ENCODE results near the gene INTS4. TPM values are rescaled to one million over a fixed set of nuclear protein-coding genes. Genes with fewer than 3 reads are reported as not detected.

The INTS4 gene
- total and polyA plus RNA-seq, 2 of the 4 experiments (the other 2 are of a cell fraction): 24.0 to 52.5 TPM

DNA sequence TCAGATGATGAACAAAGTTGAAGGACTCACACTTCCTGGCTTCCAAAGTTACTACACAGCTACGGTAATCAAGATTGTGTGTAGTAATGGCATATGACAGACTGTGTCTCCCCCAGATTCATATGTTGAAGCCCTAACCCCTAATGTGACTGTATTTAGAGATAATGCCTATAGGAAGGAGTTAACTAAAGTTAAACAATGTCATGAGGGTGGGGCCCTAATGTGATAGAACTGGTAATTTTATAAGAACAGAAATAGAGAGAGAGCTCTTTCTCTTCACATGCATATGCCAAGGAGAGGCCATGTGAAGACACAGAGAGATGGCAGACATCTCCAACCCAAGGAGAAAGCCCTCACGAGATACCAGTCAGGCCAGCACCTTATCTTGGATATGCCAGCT is 165.5 kb downstream of the INTS4 start:
- no peak overlapping the region for H4K8ac ChIP-seq (ENCODE audit: low read depth in 2 of 2, low read length in 2 of 2)
- no peak overlapping the region for H3K4me3 ChIP-seq (ENCODE audit: insufficient read depth, low read depth, low read length)
- peaks cover 7 to 9% of the 10 kb centered on the region in 2 experiments for H3K79me1 ChIP-seq (ENCODE audit: low read depth in 1 of 2, low read length in 2 of 2)
- H4K91ac ChIP-seq (ENCODE audit: insufficient read depth, low read depth, low read length): no peak overlapping the region
- ChIA-PET POLR2A (ENCODE audit: unreplicated experiment) (no interaction called here), CTCF (no interaction called here)
- H3K23ac ChIP-seq (ENCODE audit: low read depth, low read length): no peak overlapping the region
- no peak overlapping the region for H4K5ac ChIP-seq (ENCODE audit: low read depth, low read length)
- no peak overlapping the region for H2BK15ac ChIP-seq (ENCODE audit: low read depth, low read length)
- no peak overlapping the region for H2AK9ac ChIP-seq (replicated peaks; ENCODE audit: low read depth, low read length, poor library complexity)
- no peak overlapping the region for H3K27ac ChIP-seq (ENCODE audit: insufficient read depth, low read length)
- H3K9ac ChIP-seq (ENCODE audit: low read depth, low read length): no peak overlapping the region
- no peak overlapping the region for H3K4ac ChIP-seq (ENCODE audit: low read depth, low read length)
- H2BK5ac ChIP-seq (ENCODE audit: low read depth, low read length, poor library complexity, severe bottlenecking): no peak overlapping the region
- intact Hi-C loops (cut with micrococcal nuclease): no loop called here
- no peak overlapping the region for H3K56ac ChIP-seq (ENCODE audit: extremely low read depth, insufficient read depth, low read length)
- H2BK20ac ChIP-seq (ENCODE audit: low read depth, low read length): no peak overlapping the region
- H3K9me3 ChIP-seq (ENCODE audit: control insufficient read depth, insufficient read depth, low read length): no peaks in the 10 kb centered on the region; the same call in 1 of the 2 replicates
- H3K36me3 ChIP-seq (ENCODE audit: control insufficient read depth, insufficient read depth, low read length): peaks cover 2% of the 10 kb centered on the region; the same call in 1 of the 2 replicates
- ATAC-seq (ENCODE audit: low read depth): no peak
- H2AK5ac ChIP-seq (ENCODE audit: low read depth, low read length): no peak overlapping the region
- no peaks in the 10 kb centered on the region for H4K20me1 ChIP-seq (ENCODE audit: insufficient read depth, low read length)
- H3K9me1 ChIP-seq (ENCODE audit: insufficient read depth, low read length): no peaks in the 10 kb centered on the region
- H3K4me2 ChIP-seq (ENCODE audit: low read depth, low read length): no peak overlapping the region
- in situ Hi-C loops (cut with MboI; ENCODE audit: low sequenced_read_pairs): no loop called here
- H3K4me1 ChIP-seq (ENCODE audit: control insufficient read depth, insufficient read depth, low read length): peaks cover under 1% of the 10 kb centered on the region; the same call in 1 of the 2 replicates
- H2BK120ac ChIP-seq (ENCODE audit: low read depth, low read length): no peak overlapping the region
- TF ChIP-seq MXI1 (IDR thresholded peaks at IDR 0.05; ENCODE audit: borderline replicate concordance, low read depth, low read length) (no peak), SMC3 (IDR thresholded peaks at IDR 0.05; ENCODE audit: low read depth, low read length) (no peak), RAD21 (IDR thresholded peaks at IDR 0.05; ENCODE audit: low read length) (no peak), POLR2A (IDR thresholded peaks at IDR 0.05; ENCODE audit: low read depth, low read length) (no peak), CEBPB (IDR thresholded peaks at IDR 0.05; ENCODE audit: low read depth, low read length) (no peak), NFE2L2 (IDR thresholded peaks at IDR 0.05; ENCODE audit: low read depth, low read length) (no peak), RFX5 (IDR thresholded peaks at IDR 0.05; ENCODE audit: low read depth, low read length) (no peak), BHLHE40 (IDR thresholded peaks at IDR 0.05; ENCODE audit: low read depth, low read length) (no peak)
- TF ChIP-seq, protein P1, sequence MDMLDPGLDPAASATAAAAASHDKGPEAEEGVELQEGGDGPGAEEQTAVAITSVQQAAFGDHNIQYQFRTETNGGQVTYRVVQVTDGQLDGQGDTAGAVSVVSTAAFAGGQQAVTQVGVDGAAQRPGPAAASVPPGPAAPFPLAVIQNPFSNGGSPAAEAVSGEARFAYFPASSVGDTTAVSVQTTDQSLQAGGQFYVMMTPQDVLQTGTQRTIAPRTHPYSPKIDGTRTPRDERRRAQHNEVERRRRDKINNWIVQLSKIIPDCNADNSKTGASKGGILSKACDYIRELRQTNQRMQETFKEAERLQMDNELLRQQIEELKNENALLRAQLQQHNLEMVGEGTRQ (IDR thresholded peaks at IDR 0.05; ENCODE audit: low read depth, low read length): no peak
- TF ChIP-seq, protein P2, sequence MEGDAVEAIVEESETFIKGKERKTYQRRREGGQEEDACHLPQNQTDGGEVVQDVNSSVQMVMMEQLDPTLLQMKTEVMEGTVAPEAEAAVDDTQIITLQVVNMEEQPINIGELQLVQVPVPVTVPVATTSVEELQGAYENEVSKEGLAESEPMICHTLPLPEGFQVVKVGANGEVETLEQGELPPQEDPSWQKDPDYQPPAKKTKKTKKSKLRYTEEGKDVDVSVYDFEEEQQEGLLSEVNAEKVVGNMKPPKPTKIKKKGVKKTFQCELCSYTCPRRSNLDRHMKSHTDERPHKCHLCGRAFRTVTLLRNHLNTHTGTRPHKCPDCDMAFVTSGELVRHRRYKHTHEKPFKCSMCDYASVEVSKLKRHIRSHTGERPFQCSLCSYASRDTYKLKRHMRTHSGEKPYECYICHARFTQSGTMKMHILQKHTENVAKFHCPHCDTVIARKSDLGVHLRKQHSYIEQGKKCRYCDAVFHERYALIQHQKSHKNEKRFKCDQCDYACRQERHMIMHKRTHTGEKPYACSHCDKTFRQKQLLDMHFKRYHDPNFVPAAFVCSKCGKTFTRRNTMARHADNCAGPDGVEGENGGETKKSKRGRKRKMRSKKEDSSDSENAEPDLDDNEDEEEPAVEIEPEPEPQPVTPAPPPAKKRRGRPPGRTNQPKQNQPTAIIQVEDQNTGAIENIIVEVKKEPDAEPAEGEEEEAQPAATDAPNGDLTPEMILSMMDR (conservative IDR thresholded peaks at IDR 0.05; ENCODE audit: low read depth, low read length): no peak
- H3K27me3 ChIP-seq (ENCODE audit: control insufficient read depth, insufficient read depth, low read length): no peaks in the 10 kb centered on the region
- no TSS peak for BruUV-seq (replicated peaks)
- no peak overlapping the region for H2AFZ ChIP-seq (replicated peaks; ENCODE audit: low read length, poor library complexity)
- H3K18ac ChIP-seq (ENCODE audit: low read depth, low read length): no peak overlapping the region
- DNase-seq: no peak
- dilution Hi-C loops (cut with HindIII; ENCODE audit: low sequenced_read_pairs, unreplicated experiment): no loop called here
- no peak overlapping the region for H3K14ac ChIP-seq (replicated peaks; ENCODE audit: low read depth, low read length)
- no CpG with 5 or more reads among the region's 2 CpGs for WGBS, 2 experiments (ENCODE audit: extremely low coverage in 2 of 2, insufficient read length in 1 of 2)

Measured in IMR-90 (cell line).